Neural cell (in vitro differentiated cells): Measurements from ENCODE around the gene RRP1. TPM values are rescaled to one million over a fixed set of nuclear protein-coding genes. Genes with fewer than 3 reads are reported as not detected.

Experiments
- H2AFZ ChIP-seq: fragments of 200-600, 300-800 bp; sonication (generic), shearing (Covaris generic); 2 replicates; pipeline ENCODE4 v1.6.0; 2014; ENCODE audit warnings: low read depth, mild to moderate bottlenecking, antibody characterized with exemption, low read length, moderate library complexity
- H3F3A ChIP-seq: fragments of 200-600 bp; shearing (Covaris generic); 2 replicates; pipeline ENCODE4 v1.6.1; 2016; ENCODE audit warnings: mild to moderate bottlenecking, moderate library complexity, mixed read lengths, antibody characterized with exemption, low read length; ENCODE audit not compliant: insufficient read depth, poor library complexity, severe bottlenecking
- H3K27ac ChIP-seq: fragments of 200-600, 300-800 bp; sonication (generic), shearing (Covaris generic); 2 replicates; pipeline ENCODE4 v1.5.1; 2014; ENCODE audit warnings: mild to moderate bottlenecking, low read length, moderate library complexity
- H3K27me3 ChIP-seq: fragments of 300-800, 200-600 bp; sonication (generic), shearing (Covaris generic); 2 replicates; pipeline ENCODE4 v1.6.0; 2014; ENCODE audit warnings: mild to moderate bottlenecking, low read depth, low read length, moderate library complexity; ENCODE audit not compliant: insufficient read depth
- H3K36me3 ChIP-seq: fragments of 300-800, 200-600 bp; sonication (generic), shearing (Covaris generic); 2 replicates; pipeline ENCODE4 v1.5.1; 2014; ENCODE audit warnings: mild to moderate bottlenecking, antibody characterized with exemption, low read length, moderate library complexity; ENCODE audit not compliant: insufficient read depth
- H3K4me2 ChIP-seq: fragments of 300-800, 200-600 bp; sonication (generic), shearing (Covaris generic); 2 replicates; pipeline ENCODE4 v1.6.0; 2014; ENCODE audit warnings: mild to moderate bottlenecking, low read length
- H3K4me3 ChIP-seq: fragments of 300-800, 200-600 bp; sonication (generic), shearing (Covaris generic); 2 replicates; pipeline ENCODE4 v1.5.1; 2014; ENCODE audit warnings: mild to moderate bottlenecking, low read length, moderate library complexity
- H3K79me2 ChIP-seq: fragments of 200-600 bp; shearing (Covaris generic); replicated peaks from 2 replicates; pipeline ENCODE4 v1.6.0; 2014; ENCODE audit warnings: mild to moderate bottlenecking, low read length, moderate library complexity; ENCODE audit not compliant: insufficient read depth
- H3K9ac ChIP-seq: fragments of 300-800, 200-600 bp; sonication (generic), shearing (Covaris generic); 2 replicates; pipeline ENCODE4 v1.6.1; 2016; ENCODE audit warnings: mild to moderate bottlenecking, low read length, mixed read lengths
- H3K9me2 ChIP-seq: fragments of 200-600 bp; shearing (Covaris generic); 2 replicates; pipeline ENCODE4 v1.6.1; 2016; ENCODE audit warnings: mild to moderate bottlenecking, low read length, mixed read lengths; ENCODE audit not compliant: insufficient read depth
- H3K9me3 ChIP-seq: fragments of 200-600, 300-800 bp; sonication (generic), shearing (Covaris generic); 2 replicates; pipeline ENCODE4 v1.6.1; 2016; ENCODE audit warnings: mild to moderate bottlenecking, mixed run types, low read length, moderate library complexity, mixed read lengths
- H4K20me1 ChIP-seq: fragments of 200-600 bp; shearing (Covaris generic); 2 replicates; pipeline ENCODE4 v1.6.1; 2016; ENCODE audit warnings: mild to moderate bottlenecking, mixed run types; ENCODE audit not compliant: insufficient read depth
- EP300 ChIP-seq: fragments of 450-650 bp; conservative IDR thresholded peaks from 2 replicates; pipeline ENCODE4 v1.6.1; 2014; ENCODE audit warnings: antibody characterized with exemption, mild to moderate bottlenecking, moderate library complexity; ENCODE audit not compliant: poor library complexity, severe bottlenecking
- EZH2 ChIP-seq: fragments of 200-600, 300-800 bp; shearing (Covaris generic), sonication (generic); IDR thresholded peaks from 2 replicates; pipeline ENCODE4 v1.6.1; 2014; ENCODE audit warnings: antibody characterized with exemption, low read length, borderline replicate concordance, mild to moderate bottlenecking; ENCODE audit not compliant: insufficient read depth, poor library complexity, severe bottlenecking
- MXI1 ChIP-seq: fragments of 450-650 bp; conservative IDR thresholded peaks from 2 replicates; pipeline ENCODE4 v1.6.1; 2014; ENCODE audit warnings: antibody characterized with exemption, mild to moderate bottlenecking; ENCODE audit not compliant: poor library complexity, severe bottlenecking
- POLR2AphosphoS5 ChIP-seq: IDR thresholded peaks from 2 replicates; pipeline ENCODE4 v1.6.1; 2012
- RAD21 ChIP-seq: fragments of 450-650 bp; conservative IDR thresholded peaks from 2 replicates; pipeline ENCODE4 v1.6.1; 2014; ENCODE audit warnings: antibody characterized with exemption, mild to moderate bottlenecking, moderate library complexity
- SMC3 ChIP-seq: fragments of 450-650 bp; conservative IDR thresholded peaks from 2 replicates; pipeline ENCODE4 v1.6.1; 2014; ENCODE audit warnings: antibody characterized with exemption, mild to moderate bottlenecking, moderate library complexity; ENCODE audit not compliant: poor library complexity
- TAF1 ChIP-seq: IDR thresholded peaks from 2 replicates; pipeline ENCODE4 v1.6.1; 2012; ENCODE audit warnings: low read depth
- polyA plus RNA-seq: library from polyadenylated mRNA; depleted of rRNA; stranded (reverse); fragments of >200 nt; gene quantifications from 2 replicates; pipeline ENCODE4 v1.2.3, GENCODE V29; 2014
- TF ChIP-seq, protein P1 (sequence below): fragments of 450-650 bp; IDR thresholded peaks from 2 replicates; pipeline ENCODE4 v1.5.1; 2014; ENCODE audit warnings: antibody characterized with exemption, mild to moderate bottlenecking, moderate library complexity; ENCODE audit not compliant: poor library complexity, severe bottlenecking
- TF ChIP-seq, protein P2 (sequence below): IDR thresholded peaks from 2 replicates; pipeline ENCODE4 v1.6.1; 2012; ENCODE audit warnings: borderline replicate concordance

RRP1 gene
- polyA plus RNA-seq, 1 donor from 2014 or later = 35.8 TPM

DNA sequence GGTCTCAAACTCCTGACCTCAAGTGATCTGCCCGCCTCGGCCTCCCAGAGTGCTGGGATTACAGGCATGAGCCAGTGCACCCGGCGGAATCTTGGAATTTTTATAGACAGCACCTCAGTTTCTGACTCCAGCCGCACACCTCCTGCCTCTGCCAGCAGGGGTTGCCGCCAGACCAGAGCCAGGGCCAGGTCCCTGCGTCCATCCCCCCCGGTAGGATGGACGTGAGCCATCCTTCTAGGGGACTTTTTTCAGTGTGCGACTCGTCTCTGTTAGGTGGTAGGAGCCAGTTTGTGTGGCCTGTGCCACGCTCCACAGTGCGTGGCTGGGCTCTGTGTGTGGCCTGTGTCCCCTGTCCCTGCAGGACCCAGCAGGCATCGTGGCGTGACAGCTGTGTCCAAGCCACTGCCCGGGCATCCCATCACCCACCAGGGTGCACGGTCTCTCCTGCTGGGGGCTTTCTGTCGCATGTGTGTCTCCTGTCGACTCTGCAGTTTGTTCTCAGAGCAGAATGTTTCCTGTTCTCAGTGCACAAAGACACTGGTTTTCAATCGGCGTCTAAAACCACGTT lies 28.9 kb upstream of the RRP1 start:
- H4K20me1 ChIP-seq = no peaks in the 10 kb centered on the region
- TF ChIP-seq EZH2 = no peak
- no peak for TF ChIP-seq SMC3
- no peak for TF ChIP-seq MXI1
- no peak for TF ChIP-seq POLR2AphosphoS5
- no peak overlapping the region for H3K27ac ChIP-seq
- no peak overlapping the region for H3K9ac ChIP-seq
- no peak overlapping the region for H3K4me3 ChIP-seq
- no peak overlapping the region for H2AFZ ChIP-seq
- no peaks in the 10 kb centered on the region for H3K36me3 ChIP-seq
- no peaks in the 10 kb centered on the region for H3K27me3 ChIP-seq
- no peak overlapping the region for H3K4me2 ChIP-seq
- no peaks in the 10 kb centered on the region for H3K9me3 ChIP-seq
- no peaks in the 10 kb centered on the region for H3F3A ChIP-seq
- no peaks in the 10 kb centered on the region for H3K79me2 ChIP-seq
- no peaks in the 10 kb centered on the region for H3K9me2 ChIP-seq

DNA sequence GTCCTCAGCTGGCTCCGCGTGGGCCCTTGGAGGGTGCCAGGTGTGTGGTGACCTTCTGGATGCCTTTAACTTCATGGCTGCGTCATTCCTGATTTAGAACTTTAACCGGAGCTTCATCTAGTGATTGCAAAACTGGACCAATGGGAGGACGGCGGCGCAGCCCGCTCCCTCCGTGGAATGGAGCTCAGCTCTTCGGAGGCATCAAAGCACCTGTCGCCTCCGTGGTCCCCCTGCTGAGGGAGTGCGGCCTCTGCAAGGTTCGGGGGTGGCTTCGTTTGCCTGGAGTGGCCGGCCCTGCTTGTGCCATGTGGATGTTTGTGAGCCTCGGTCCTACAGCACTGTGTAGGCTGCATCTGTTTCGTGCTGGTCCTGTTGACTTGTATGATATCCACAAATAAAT lies 27.5 kb upstream of the RRP1 start:
- H3K27ac ChIP-seq = no peak overlapping the region
- H2AFZ ChIP-seq = no peak overlapping the region
- no peaks in the 10 kb centered on the region for H3K27me3 ChIP-seq
- H3F3A ChIP-seq = no peaks in the 10 kb centered on the region
- no peak overlapping the region for H3K4me3 ChIP-seq
- H3K9me3 ChIP-seq = no peaks in the 10 kb centered on the region
- H3K36me3 ChIP-seq = no peaks in the 10 kb centered on the region
- no peak overlapping the region for H3K9ac ChIP-seq
- H3K9me2 ChIP-seq = no peaks in the 10 kb centered on the region
- no peak overlapping the region for H3K4me2 ChIP-seq
- no peak for TF ChIP-seq POLR2AphosphoS5
- no peak for TF ChIP-seq EZH2
- no peak for TF ChIP-seq SMC3
- TF ChIP-seq RAD21 = no peak
- no peak for TF ChIP-seq MXI1
- TF ChIP-seq, protein P1, sequence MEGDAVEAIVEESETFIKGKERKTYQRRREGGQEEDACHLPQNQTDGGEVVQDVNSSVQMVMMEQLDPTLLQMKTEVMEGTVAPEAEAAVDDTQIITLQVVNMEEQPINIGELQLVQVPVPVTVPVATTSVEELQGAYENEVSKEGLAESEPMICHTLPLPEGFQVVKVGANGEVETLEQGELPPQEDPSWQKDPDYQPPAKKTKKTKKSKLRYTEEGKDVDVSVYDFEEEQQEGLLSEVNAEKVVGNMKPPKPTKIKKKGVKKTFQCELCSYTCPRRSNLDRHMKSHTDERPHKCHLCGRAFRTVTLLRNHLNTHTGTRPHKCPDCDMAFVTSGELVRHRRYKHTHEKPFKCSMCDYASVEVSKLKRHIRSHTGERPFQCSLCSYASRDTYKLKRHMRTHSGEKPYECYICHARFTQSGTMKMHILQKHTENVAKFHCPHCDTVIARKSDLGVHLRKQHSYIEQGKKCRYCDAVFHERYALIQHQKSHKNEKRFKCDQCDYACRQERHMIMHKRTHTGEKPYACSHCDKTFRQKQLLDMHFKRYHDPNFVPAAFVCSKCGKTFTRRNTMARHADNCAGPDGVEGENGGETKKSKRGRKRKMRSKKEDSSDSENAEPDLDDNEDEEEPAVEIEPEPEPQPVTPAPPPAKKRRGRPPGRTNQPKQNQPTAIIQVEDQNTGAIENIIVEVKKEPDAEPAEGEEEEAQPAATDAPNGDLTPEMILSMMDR = no peak
- no peak for TF ChIP-seq TAF1
- TF ChIP-seq EP300 = no peak
- TF ChIP-seq, protein P2, sequence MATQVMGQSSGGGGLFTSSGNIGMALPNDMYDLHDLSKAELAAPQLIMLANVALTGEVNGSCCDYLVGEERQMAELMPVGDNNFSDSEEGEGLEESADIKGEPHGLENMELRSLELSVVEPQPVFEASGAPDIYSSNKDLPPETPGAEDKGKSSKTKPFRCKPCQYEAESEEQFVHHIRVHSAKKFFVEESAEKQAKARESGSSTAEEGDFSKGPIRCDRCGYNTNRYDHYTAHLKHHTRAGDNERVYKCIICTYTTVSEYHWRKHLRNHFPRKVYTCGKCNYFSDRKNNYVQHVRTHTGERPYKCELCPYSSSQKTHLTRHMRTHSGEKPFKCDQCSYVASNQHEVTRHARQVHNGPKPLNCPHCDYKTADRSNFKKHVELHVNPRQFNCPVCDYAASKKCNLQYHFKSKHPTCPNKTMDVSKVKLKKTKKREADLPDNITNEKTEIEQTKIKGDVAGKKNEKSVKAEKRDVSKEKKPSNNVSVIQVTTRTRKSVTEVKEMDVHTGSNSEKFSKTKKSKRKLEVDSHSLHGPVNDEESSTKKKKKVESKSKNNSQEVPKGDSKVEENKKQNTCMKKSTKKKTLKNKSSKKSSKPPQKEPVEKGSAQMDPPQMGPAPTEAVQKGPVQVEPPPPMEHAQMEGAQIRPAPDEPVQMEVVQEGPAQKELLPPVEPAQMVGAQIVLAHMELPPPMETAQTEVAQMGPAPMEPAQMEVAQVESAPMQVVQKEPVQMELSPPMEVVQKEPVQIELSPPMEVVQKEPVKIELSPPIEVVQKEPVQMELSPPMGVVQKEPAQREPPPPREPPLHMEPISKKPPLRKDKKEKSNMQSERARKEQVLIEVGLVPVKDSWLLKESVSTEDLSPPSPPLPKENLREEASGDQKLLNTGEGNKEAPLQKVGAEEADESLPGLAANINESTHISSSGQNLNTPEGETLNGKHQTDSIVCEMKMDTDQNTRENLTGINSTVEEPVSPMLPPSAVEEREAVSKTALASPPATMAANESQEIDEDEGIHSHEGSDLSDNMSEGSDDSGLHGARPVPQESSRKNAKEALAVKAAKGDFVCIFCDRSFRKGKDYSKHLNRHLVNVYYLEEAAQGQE = no peak
- no peaks in the 10 kb centered on the region for H4K20me1 ChIP-seq
- H3K79me2 ChIP-seq = no peaks in the 10 kb centered on the region
